Suprapubic skin (tissue), 4 donors: ENCODE measurements around the gene VSX2.

Experiments used
- CTCF ChIP-seq, 2 donors: fragments of 200-600 bp in 1 of 2; fragments of 450-650 bp in 1 of 2; sonication (generic) in 1 of 2; IDR thresholded peaks; one replicate each; pipeline ENCODE4 v1.5.1; 2016 to 2019; ENCODE audit warnings: antibody characterized with exemption in 2 of 2, mild to moderate bottlenecking in 1 of 2, moderate library complexity in 1 of 2
- POLR2A ChIP-seq, 2 donors: fragments of 450-650 bp; IDR thresholded peaks; one replicate each; pipeline ENCODE4 v1.6.1; 2017; ENCODE audit warnings: antibody characterized with exemption in 2 of 2, mild to moderate bottlenecking in 2 of 2, moderate library complexity in 2 of 2
- POLR2AphosphoS5 ChIP-seq, 3 donors: sonication (generic); formaldehyde crosslinking; IDR thresholded peaks; one replicate each; pipeline ENCODE4 v1.6.1; 2017; ENCODE audit warnings: antibody characterized with exemption in 3 of 3

GRCh38 chr14:74243051-74243450, 3.8 kb downstream of the VSX2 start:
- TF ChIP-seq CTCF (IDR thresholded peaks at IDR 0.05) (no peak), POLR2A (IDR thresholded peaks at IDR 0.05) (no peak), POLR2AphosphoS5 (IDR thresholded peaks at IDR 0.05) (no peak)
